Smooth muscle cell (in vitro differentiated cells): Measurements from ENCODE around the gene JMJD1C. TPM values are rescaled to one million over a fixed set of nuclear protein-coding genes. Genes with fewer than 3 reads are reported as not detected.

Experiments used
- DNase-seq: peaks from one replicate; lab custom pipeline; 2025; ENCODE audit not compliant: unreplicated experiment; lab: John Stamatoyannopoulos, UW
- H2AFZ ChIP-seq: fragments of 200-600 bp; sonication (generic); 2 replicates; pipeline ENCODE4 v1.6.0; 2016; ENCODE audit warnings: antibody characterized with exemption, low read depth, mild to moderate bottlenecking
- H3F3A ChIP-seq: fragments of 200-600 bp; sonication (generic); 2 replicates; pipeline ENCODE4 v1.6.0; 2017; ENCODE audit warnings: antibody characterized with exemption, low read depth
- H3K27ac ChIP-seq: fragments of 200-600 bp; sonication (generic); 2 replicates; pipeline ENCODE4 v1.5.1; 2016; ENCODE audit warnings: low read depth, mild to moderate bottlenecking
- H3K27me3 ChIP-seq: fragments of 200-600 bp; sonication (generic); 2 replicates; pipeline ENCODE4 v1.6.1; 2016; ENCODE audit warnings: low read depth, mild to moderate bottlenecking
- H3K36me3 ChIP-seq: fragments of 200-600 bp; sonication (generic); 2 replicates; pipeline ENCODE4 v1.5.1; 2016; ENCODE audit warnings: low read depth
- H3K4me1 ChIP-seq: fragments of 200-600 bp; sonication (generic); 2 replicates; pipeline ENCODE4 v1.5.1; 2016; ENCODE audit warnings: low read depth
- H3K4me2 ChIP-seq: fragments of 200-600 bp; sonication (generic); 2 replicates; pipeline ENCODE4 v1.6.0; 2016; ENCODE audit warnings: mild to moderate bottlenecking
- H3K4me3 ChIP-seq: fragments of 200-600 bp; sonication (generic); 2 replicates; pipeline ENCODE4 v1.5.1; 2016; ENCODE audit warnings: mild to moderate bottlenecking
- H3K79me2 ChIP-seq: fragments of 200-600 bp; sonication (generic); 2 replicates; pipeline ENCODE4 v1.6.0; 2016; ENCODE audit warnings: low read depth, mild to moderate bottlenecking
- H3K9ac ChIP-seq: fragments of 200-600 bp; sonication (generic); 2 replicates; pipeline ENCODE4 v1.6.0; 2016; ENCODE audit warnings: low read depth
- H3K9me3 ChIP-seq: fragments of 200-600 bp; sonication (generic); replicated peaks from 2 replicates; pipeline ENCODE4 v1.5.1; 2016; ENCODE audit warnings: low read depth
- H4K20me1 ChIP-seq: fragments of 200-600 bp; sonication (generic); 2 replicates; pipeline ENCODE4 v1.6.0; 2016; ENCODE audit warnings: low read depth
- WGBS: methylation state at CpG from one replicate; pipeline ENCODE4 v1.1.7; 2016; ENCODE audit warnings: low lambda C conversion rate; 5-methylcytosine and 5-hydroxymethylcytosine counted together
- polyA plus RNA-seq: library from polyadenylated mRNA; unstranded; fragments of >200 nt; fragmentation: Nextera tagmentation; extraction: Ambion mirVana; gene quantifications from 2 replicates; pipeline ENCODE4 v1.2.1, GENCODE V29; 2016
- total RNA-seq: library from RNA; depleted of rRNA; stranded (reverse); fragments of >200 nt; gene quantifications from 2 replicates; pipeline ENCODE4 v1.2.3, GENCODE V29; 2014
- TF ChIP-seq, protein P1 (sequence below): fragments of 200-600 bp; sonication (generic); IDR thresholded peaks from 2 replicates; pipeline ENCODE4 v1.5.1; 2017; ENCODE audit warnings: borderline replicate concordance, mild to moderate bottlenecking, antibody characterized with exemption; ENCODE audit not compliant: insufficient read depth, poor library complexity, severe bottlenecking

Gene JMJD1C
- total and polyA plus RNA-seq, 2 experiments from 2014 or later = 28.5 to 132 TPM

DNA sequence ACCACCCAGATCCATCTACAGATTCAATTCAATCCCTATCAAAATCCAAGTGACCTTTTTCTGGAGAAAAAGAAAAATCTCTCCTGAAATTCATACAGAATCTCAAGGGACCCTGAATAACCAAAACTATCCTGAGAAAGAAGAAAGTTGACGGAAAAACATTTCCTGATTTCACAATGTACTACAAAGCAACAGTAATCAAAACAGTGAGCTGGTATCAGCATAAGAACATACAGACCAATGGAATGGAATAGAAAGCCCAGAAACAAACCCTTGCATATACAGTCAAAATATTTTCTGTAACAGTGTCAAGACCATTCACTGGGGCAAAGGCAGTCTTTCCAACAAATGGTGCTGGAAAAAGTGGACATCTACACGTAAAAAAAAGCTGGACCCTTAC is 89.9 kb downstream of the JMJD1C start:
- no peak overlapping the region for H2AFZ ChIP-seq
- no peaks in the 10 kb centered on the region for H3F3A ChIP-seq
- no peak for DNase-seq
- H3K27me3 ChIP-seq = no peaks in the 10 kb centered on the region
- no peak overlapping the region for H3K9ac ChIP-seq
- TF ChIP-seq, protein P1, sequence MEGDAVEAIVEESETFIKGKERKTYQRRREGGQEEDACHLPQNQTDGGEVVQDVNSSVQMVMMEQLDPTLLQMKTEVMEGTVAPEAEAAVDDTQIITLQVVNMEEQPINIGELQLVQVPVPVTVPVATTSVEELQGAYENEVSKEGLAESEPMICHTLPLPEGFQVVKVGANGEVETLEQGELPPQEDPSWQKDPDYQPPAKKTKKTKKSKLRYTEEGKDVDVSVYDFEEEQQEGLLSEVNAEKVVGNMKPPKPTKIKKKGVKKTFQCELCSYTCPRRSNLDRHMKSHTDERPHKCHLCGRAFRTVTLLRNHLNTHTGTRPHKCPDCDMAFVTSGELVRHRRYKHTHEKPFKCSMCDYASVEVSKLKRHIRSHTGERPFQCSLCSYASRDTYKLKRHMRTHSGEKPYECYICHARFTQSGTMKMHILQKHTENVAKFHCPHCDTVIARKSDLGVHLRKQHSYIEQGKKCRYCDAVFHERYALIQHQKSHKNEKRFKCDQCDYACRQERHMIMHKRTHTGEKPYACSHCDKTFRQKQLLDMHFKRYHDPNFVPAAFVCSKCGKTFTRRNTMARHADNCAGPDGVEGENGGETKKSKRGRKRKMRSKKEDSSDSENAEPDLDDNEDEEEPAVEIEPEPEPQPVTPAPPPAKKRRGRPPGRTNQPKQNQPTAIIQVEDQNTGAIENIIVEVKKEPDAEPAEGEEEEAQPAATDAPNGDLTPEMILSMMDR = no peak
- WGBS = 76% methylated on average over 2 of the region's 2 CpGs
- peaks cover 44% of the 10 kb centered on the region for H4K20me1 ChIP-seq
- H3K4me2 ChIP-seq = no peak overlapping the region
- H3K27ac ChIP-seq = no peak overlapping the region
- no peaks in the 10 kb centered on the region for H3K36me3 ChIP-seq
- no peak overlapping the region for H3K4me3 ChIP-seq
- H3K79me2 ChIP-seq = peaks cover 94% of the 10 kb centered on the region
- H3K4me1 ChIP-seq = no peaks in the 10 kb centered on the region
- H3K9me3 ChIP-seq = no peaks in the 10 kb centered on the region

DNA sequence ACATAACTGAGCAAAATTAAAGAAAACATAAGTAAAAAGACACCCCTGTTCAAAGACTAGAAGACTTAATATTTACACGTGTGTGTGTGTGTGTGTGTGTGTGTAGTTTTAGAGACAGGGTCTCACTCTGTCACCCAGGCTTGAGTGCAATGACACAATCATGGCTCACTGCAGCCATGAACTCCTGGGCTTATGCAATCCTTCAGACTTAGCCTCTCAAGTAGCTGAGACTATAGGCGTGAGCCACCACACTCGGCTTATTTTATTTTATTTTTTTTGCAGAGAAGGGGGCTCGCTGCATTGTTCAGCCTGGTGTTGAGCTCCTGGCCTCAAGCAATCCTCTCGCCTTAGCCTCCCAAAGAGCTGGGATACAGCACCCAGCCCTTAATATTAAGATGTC is 90.3 kb downstream of the JMJD1C start:
- H4K20me1 ChIP-seq = peaks cover 45% of the 10 kb centered on the region
- no peaks in the 10 kb centered on the region for H3K27me3 ChIP-seq
- TF ChIP-seq, protein P1 = no peak
- H3K9me3 ChIP-seq = no peaks in the 10 kb centered on the region
- no peaks in the 10 kb centered on the region for H3K36me3 ChIP-seq
- H2AFZ ChIP-seq = no peak overlapping the region
- H3K79me2 ChIP-seq = peaks cover 94% of the 10 kb centered on the region
- no peak for DNase-seq
- 90% methylated on average over 5 of the region's 5 CpGs for WGBS
- H3K4me2 ChIP-seq = no peak overlapping the region
- no peaks in the 10 kb centered on the region for H3F3A ChIP-seq
- H3K9ac ChIP-seq = no peak overlapping the region
- H3K4me3 ChIP-seq = no peak overlapping the region
- H3K27ac ChIP-seq = no peak overlapping the region
- H3K4me1 ChIP-seq = no peaks in the 10 kb centered on the region

DNA sequence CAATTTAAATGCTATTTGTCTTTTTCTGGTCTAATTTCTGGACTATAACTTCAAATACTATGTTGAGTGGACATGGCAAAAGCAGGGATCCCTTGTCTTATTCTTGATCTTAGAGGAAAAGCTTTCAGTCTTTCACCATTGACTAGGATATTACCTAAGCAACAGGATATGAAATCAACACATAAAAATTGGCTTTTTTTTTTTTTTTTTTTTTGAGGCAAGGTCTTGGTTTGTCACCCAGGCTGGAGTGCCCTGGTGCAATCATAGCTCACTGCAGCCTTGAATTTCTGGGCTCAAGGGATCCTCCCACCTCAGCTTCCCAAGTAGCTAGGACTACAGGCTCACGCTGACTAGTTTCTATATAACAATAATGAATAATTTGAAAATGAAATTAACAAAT is 90.8 kb downstream of the JMJD1C start:
- TF ChIP-seq, protein P1 = no peak
- 92% methylated on average over 1 of the region's 1 CpG for WGBS
- no peak overlapping the region for H3K4me2 ChIP-seq
- H3K36me3 ChIP-seq = no peaks in the 10 kb centered on the region
- no peaks in the 10 kb centered on the region for H3K9me3 ChIP-seq
- no peak overlapping the region for H2AFZ ChIP-seq
- H3K27me3 ChIP-seq = no peaks in the 10 kb centered on the region
- no peak for DNase-seq
- peaks cover 50% of the 10 kb centered on the region for H4K20me1 ChIP-seq
- no peak overlapping the region for H3K4me3 ChIP-seq
- H3K9ac ChIP-seq = no peak overlapping the region
- H3K27ac ChIP-seq = no peak overlapping the region
- H3K4me1 ChIP-seq = no peaks in the 10 kb centered on the region
- no peaks in the 10 kb centered on the region for H3F3A ChIP-seq
- peaks cover 95% of the 10 kb centered on the region for H3K79me2 ChIP-seq

DNA sequence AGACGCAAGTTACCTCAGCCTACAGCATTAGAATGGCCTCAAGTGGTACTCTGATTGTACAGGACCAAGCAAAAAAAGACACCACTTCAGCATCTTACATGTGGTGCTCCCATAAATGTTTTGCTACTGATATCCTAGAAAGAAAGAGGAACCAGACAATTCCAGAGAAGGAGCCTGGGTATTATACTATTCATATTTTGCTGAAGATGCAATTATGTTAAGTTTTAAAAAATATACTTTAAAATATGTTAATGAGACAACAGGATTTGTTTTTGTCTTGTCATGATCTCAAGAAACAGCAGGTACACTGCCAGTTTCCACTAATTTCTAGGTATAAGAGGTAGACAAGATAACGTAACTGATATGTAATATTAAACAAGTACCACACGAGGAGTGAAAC is 92.6 kb downstream of the JMJD1C start:
- no peaks in the 10 kb centered on the region for H3K9me3 ChIP-seq
- H3K27me3 ChIP-seq = no peaks in the 10 kb centered on the region
- H3K27ac ChIP-seq = no peak overlapping the region
- DNase-seq = no peak
- no peak overlapping the region for H2AFZ ChIP-seq
- 100% methylated on average over 3 of the region's 3 CpGs for WGBS
- peaks cover 95% of the 10 kb centered on the region for H3K79me2 ChIP-seq
- H3K36me3 ChIP-seq = no peaks in the 10 kb centered on the region
- H3K4me1 ChIP-seq = no peaks in the 10 kb centered on the region
- H4K20me1 ChIP-seq = peaks cover 65% of the 10 kb centered on the region
- H3K4me2 ChIP-seq = no peak overlapping the region
- H3K4me3 ChIP-seq = no peak overlapping the region
- H3F3A ChIP-seq = no peaks in the 10 kb centered on the region
- TF ChIP-seq, protein P1 = no peak
- H3K9ac ChIP-seq = no peak overlapping the region
